Esophagus muscularis mucosa (tissue), 3 donors: ENCODE results near the gene ANKFY1.

Experiments used
- CTCF ChIP-seq, 3 experiments: fragments of 200-600 bp in 2 of 3; fragments of 450-650 bp in 1 of 3; sonication (generic) in 2 of 3; IDR thresholded peaks; one replicate each; pipeline ENCODE4 v1.5.1; 2017 to 2019; ENCODE audit warnings: antibody characterized with exemption in 3 of 3, mild to moderate bottlenecking in 2 of 3, moderate library complexity in 1 of 3
- POLR2A ChIP-seq: fragments of 450-650 bp; IDR thresholded peaks from one replicate; pipeline ENCODE4 v1.6.1; 2017; ENCODE audit warnings: antibody characterized with exemption, moderate library complexity, mild to moderate bottlenecking, low read depth

- TF ChIP-seq CTCF (IDR thresholded peaks at IDR 0.05), result no peak
- no peak for TF ChIP-seq POLR2A
Observed at GRCh38 chr17:4309897-4310296, 46.1 kb upstream of the ANKFY1 start.
